ENCODE results near the gene PTBP1.

GRCh38 chr19:821231-821824, 24.1 kb downstream of the PTBP1 start:
- TF ChIP-seq CTCF (IDR thresholded peaks at IDR 0.05; ENCODE audit: low read length) (no peak), EZH2 (IDR thresholded peaks at IDR 0.05; ENCODE audit: borderline replicate concordance, low read length) (no peak)
